Vagina (tissue), 2 donors: ENCODE measurements around the gene CAPN12.

Experiments used
- CTCF ChIP-seq, 3 experiments: fragments of 450-650 bp in 2 of 3; fragments of 200-600 bp in 1 of 3; sonication (generic) in 1 of 3; IDR thresholded peaks; one replicate each; pipeline ENCODE4 v1.5.1; 2017 to 2019; ENCODE audit warnings: antibody characterized with exemption in 3 of 3, mild to moderate bottlenecking in 2 of 3, moderate library complexity in 2 of 3
- POLR2A ChIP-seq, 2 donors: fragments of 450-650 bp; IDR thresholded peaks; one replicate each; pipeline ENCODE4 v1.6.1; 2017; ENCODE audit warnings: antibody characterized with exemption in 2 of 2, mild to moderate bottlenecking in 2 of 2, moderate library complexity in 2 of 2
- POLR2AphosphoS5 ChIP-seq, 2 donors: sonication (generic); formaldehyde crosslinking; IDR thresholded peaks; one replicate each; pipeline ENCODE4 v1.9.0; 2017; ENCODE audit warnings: antibody characterized with exemption in 2 of 2, mild to moderate bottlenecking in 2 of 2, low read depth in 1 of 2; ENCODE audit not compliant: insufficient read depth in 1 of 2

GRCh38 chr19:38744874-38745273, 600 bp upstream of the CAPN12 start:
- TF ChIP-seq POLR2A (IDR thresholded peaks at IDR 0.05) = no peak
- TF ChIP-seq CTCF (IDR thresholded peaks at IDR 0.05) = no peak
- no peak for TF ChIP-seq POLR2AphosphoS5 (IDR thresholded peaks at IDR 0.05; ENCODE audit: insufficient read depth in 1 of 2, low read depth in 1 of 2)
